ENCODE measurements around the gene HEATR3. TPM values are rescaled to one million over a fixed set of nuclear protein-coding genes. Genes with fewer than 3 reads are reported as not detected.

Gene HEATR3
- total and polyA plus RNA-seq, 3 donors from 2014 or later, result 13.5 to 51.2 (median 44.0) TPM

- Histone ChIP-seq H3K4me1 (no peaks in the 10 kb centered on the region), H3K4me3 (no peak overlapping the region), H3K36me3 (ENCODE audit: low read depth, missing control alignments) (no peaks in the 10 kb centered on the region), H3K27me3 (no peaks in the 10 kb centered on the region), H3K27ac (no peak overlapping the region), H3K9me3 (no peaks in the 10 kb centered on the region)
- intact Hi-C loops (cut with DNase I; ENCODE audit: low total_unique reads), result no loop called here
- TF ChIP-seq CTCF (IDR thresholded peaks at IDR 0.05) (no peak), POLR2A (IDR thresholded peaks at IDR 0.05) (no peak)
- no peak for DNase-seq
- WGBS, 2 donors, result 92% methylated on average over 6 of the region's 6 CpGs
Measured at GRCh38 chr16:50099957-50100648, 34.3 kb downstream of the HEATR3 start.

- Histone ChIP-seq H3K27ac (no peak overlapping the region), H3K9me3 (no peaks in the 10 kb centered on the region), H3K4me1 (no peaks in the 10 kb centered on the region), H3K27me3 (no peaks in the 10 kb centered on the region), H3K4me3 (no peak overlapping the region), H3K36me3 (ENCODE audit: low read depth, missing control alignments) (no peaks in the 10 kb centered on the region)
- 88 to 92% methylated on average over 6 of the region's 6 CpGs for WGBS, 2 donors
- no peak for DNase-seq
- intact Hi-C loops (cut with DNase I; ENCODE audit: low total_unique reads), result no loop called here
- no peak for TF ChIP-seq CTCF (IDR thresholded peaks at IDR 0.05)
- no peak for TF ChIP-seq POLR2A (IDR thresholded peaks at IDR 0.05)
Measured at GRCh38 chr16:50102051-50102746, 36.4 kb downstream of the HEATR3 start.

- H3K9me3 ChIP-seq, result no peaks in the 10 kb centered on the region
- 84 to 97% methylated on average over 5 of the region's 5 CpGs for WGBS, 2 donors
- intact Hi-C loops (cut with DNase I; ENCODE audit: low total_unique reads), result no loop called here
- no peaks in the 10 kb centered on the region for H3K4me1 ChIP-seq
- H3K27ac ChIP-seq, result no peak overlapping the region
- no peak for DNase-seq
- no peaks in the 10 kb centered on the region for H3K36me3 ChIP-seq (ENCODE audit: low read depth, missing control alignments)
- no peak overlapping the region for H3K4me3 ChIP-seq
- H3K27me3 ChIP-seq, result no peaks in the 10 kb centered on the region
- no peak for TF ChIP-seq CTCF (IDR thresholded peaks at IDR 0.05)
- TF ChIP-seq POLR2A (IDR thresholded peaks at IDR 0.05), result no peak
Measured at GRCh38 chr16:50103764-50104163, 38.0 kb downstream of the HEATR3 start.

GRCh38 chr16:50114357-50115129 is 48.8 kb downstream of the HEATR3 start:
- Histone ChIP-seq H3K4me1 (no peaks in the 10 kb centered on the region), H3K9me3 (no peaks in the 10 kb centered on the region), H3K27ac (no peak overlapping the region), H3K27me3 (no peaks in the 10 kb centered on the region), H3K4me3 (no peak overlapping the region), H3K36me3 (ENCODE audit: low read depth, missing control alignments) (no peaks in the 10 kb centered on the region)
- TF ChIP-seq POLR2A (IDR thresholded peaks at IDR 0.05) (no peak), CTCF (IDR thresholded peaks at IDR 0.05) (no peak)
- no peak for DNase-seq
- 81 to 84% methylated on average over 8 of the region's 8 CpGs for WGBS, 2 donors
- intact Hi-C loops (cut with DNase I; ENCODE audit: low total_unique reads), result no loop called here
